Anterior cingulate cortex (tissue), 58 donors: Measurements from ENCODE around the gene COL13A1.

Experiments used
- DNase-seq, 58 donors: peaks; one replicate each; lab custom pipeline; 2025; lab: John Stamatoyannopoulos, UW

Gene COL13A1

GRCh38 chr10:69817078-69817581, 15.4 kb downstream of the COL13A1 start:
- DNase-seq: no peak

- no peak for DNase-seq
Observed at GRCh38 chr10:69818676-69819239, 17.1 kb downstream of the COL13A1 start.

- no peak for DNase-seq
Observed at GRCh38 chr10:69819716-69820506, 18.2 kb downstream of the COL13A1 start.

- no peak for DNase-seq
Observed at GRCh38 chr10:69820817-69821216, 19.1 kb downstream of the COL13A1 start.

GRCh38 chr10:69825604-69826003, 23.9 kb downstream of the COL13A1 start:
- no peak for DNase-seq

GRCh38 chr10:69826094-69826493, 24.4 kb downstream of the COL13A1 start:
- no peak for DNase-seq

GRCh38 chr10:69826789-69827554, 25.3 kb downstream of the COL13A1 start:
- DNase-seq: no peak

- no peak for DNase-seq
Observed at GRCh38 chr10:69828144-69828870, 26.6 kb downstream of the COL13A1 start.

- no peak for DNase-seq
Observed at GRCh38 chr10:69829775-69830174, 28.1 kb downstream of the COL13A1 start.

- no peak for DNase-seq
Observed at GRCh38 chr10:69831231-69831855, 29.6 kb downstream of the COL13A1 start.

GRCh38 chr10:69835233-69835632, 33.5 kb downstream of the COL13A1 start:
- no peak for DNase-seq

- DNase-seq: no peak
Observed at GRCh38 chr10:69835875-69836730, 34.4 kb downstream of the COL13A1 start.

GRCh38 chr10:69836731-69837030, 35.0 kb downstream of the COL13A1 start:
- DNase-seq: no peak

GRCh38 chr10:69837261-69837660, 35.6 kb downstream of the COL13A1 start:
- no peak for DNase-seq

- DNase-seq: no peak
Observed at GRCh38 chr10:69838418-69838817, 36.7 kb downstream of the COL13A1 start.

GRCh38 chr10:69838853-69839252, 37.1 kb downstream of the COL13A1 start:
- no peak for DNase-seq

- DNase-seq: no peak
Observed at GRCh38 chr10:69839696-69840345, 38.1 kb downstream of the COL13A1 start.

- DNase-seq: no peak
Observed at GRCh38 chr10:69840773-69841172, 39.1 kb downstream of the COL13A1 start.

GRCh38 chr10:69842020-69842419, 40.3 kb downstream of the COL13A1 start:
- DNase-seq: no peak
